HL-60 (cell line): Measurements from ENCODE around the gene INSIG1.
A peak's percentile ranks its signal among the peaks of the same experiment; 100 is the strongest.

Experiments
- DNase-seq, 2 experiments: peaks; one replicate each; pipeline ENCODE4 v3.0.0-alpha.2; 2010 to 2020; ENCODE audit warnings: low read depth in 1 of 2, low spot score in 1 of 2
- H3K27ac ChIP-seq: fragments of 250-450 bp; sonication (Bioruptor Pico); replicated peaks from 2 replicates; pipeline ENCODE4 v1.5.1; 2020; ENCODE audit warnings: mild to moderate bottlenecking, moderate library complexity
- H3K27me3 ChIP-seq: fragments of 250-450 bp; sonication (Bioruptor Pico); 2 replicates; pipeline ENCODE4 v1.5.1; 2021; ENCODE audit warnings: mild to moderate bottlenecking, moderate library complexity; ENCODE audit not compliant: insufficient read depth, poor library complexity, severe bottlenecking
- H3K4me3 ChIP-seq: replicated peaks from 2 replicates; pipeline ENCODE4 v1.5.1; 2011; ENCODE audit warnings: mild to moderate bottlenecking, control low read depth, low read length; ENCODE audit not compliant: insufficient read depth
- CTCF ChIP-seq: IDR thresholded peaks from one replicate; pipeline ENCODE4 v1.5.1; 2011; ENCODE audit warnings: low read length, control low read depth, inconsistent platforms; ENCODE audit not compliant: insufficient read depth
- GABPA ChIP-seq: IDR thresholded peaks from 2 replicates; pipeline ENCODE4 v1.6.1; 2012; ENCODE audit warnings: low read depth
- POLR2AphosphoS5 ChIP-seq: IDR thresholded peaks from 2 replicates; pipeline ENCODE4 v1.6.1; 2012; ENCODE audit warnings: low read depth
- REST ChIP-seq: IDR thresholded peaks from 2 replicates; pipeline ENCODE4 v1.6.1; 2012; ENCODE audit warnings: low read depth; ENCODE audit not compliant: insufficient replicate concordance
- SPI1 ChIP-seq: IDR thresholded peaks from 2 replicates; pipeline ENCODE4 v1.6.1; 2012; ENCODE audit warnings: low read depth, mild to moderate bottlenecking, borderline replicate concordance

Gene INSIG1

GRCh38 chr7:155306673-155307470 is 9.2 kb downstream of the INSIG1 start:
- no peak for TF ChIP-seq CTCF
- no peak for TF ChIP-seq REST
- TF ChIP-seq POLR2AphosphoS5: no peak
- no peak for TF ChIP-seq SPI1
- TF ChIP-seq GABPA: no peak
- Histone ChIP-seq H3K27ac (no peak overlapping the region), H3K4me3 (no peak overlapping the region), H3K27me3 (no peaks in the 10 kb centered on the region)
- DNase-seq: no peak

GRCh38 chr7:155308330-155309020 is 10.8 kb downstream of the INSIG1 start:
- no peak overlapping the region for H3K4me3 ChIP-seq
- H3K27me3 ChIP-seq: no peaks in the 10 kb centered on the region
- H3K27ac ChIP-seq: no peak overlapping the region
- DNase-seq: no peak
- TF ChIP-seq CTCF: no peak
- TF ChIP-seq POLR2AphosphoS5: peak; percentile 55; the same call in 1 of the 2 replicates

- Histone ChIP-seq H3K4me3 (no peak overlapping the region), H3K27ac (no peak overlapping the region), H3K27me3 (no peaks in the 10 kb centered on the region)
- DNase-seq: no peak
- TF ChIP-seq GABPA (no peak), SPI1 (no peak), POLR2AphosphoS5 (0 out of 2 replicates have a peak, but pooled peaks have one; percentile 1)
These were observed 11.3 kb downstream of the INSIG1 start for GRCh38 chr7:155309021-155309338.

- no peak overlapping the region for H3K27ac ChIP-seq
- H3K4me3 ChIP-seq: no peak overlapping the region
- peak; percentile 91 for TF ChIP-seq POLR2AphosphoS5
- no peak for TF ChIP-seq SPI1
- no peak for DNase-seq
- H3K27me3 ChIP-seq: no peaks in the 10 kb centered on the region
These were observed 12.9 kb downstream of the INSIG1 start for GRCh38 chr7:155310425-155311114.

GRCh38 chr7:155311826-155312537 is 14.3 kb downstream of the INSIG1 start:
- no peak for TF ChIP-seq REST
- TF ChIP-seq CTCF: no peak
- TF ChIP-seq GABPA: no peak
- no peak for TF ChIP-seq POLR2AphosphoS5
- TF ChIP-seq SPI1: no peak
- no peak for DNase-seq
- no peaks in the 10 kb centered on the region for H3K27me3 ChIP-seq
- H3K4me3 ChIP-seq: no peak overlapping the region
- H3K27ac ChIP-seq: no peak overlapping the region
